Activated naive CD4-positive, alpha-beta T cell treated with anti-CD3 and anti-CD28 coated beads, Interleukin-2, amount 50 U/mL, for 72 hours (primary cell): ENCODE data around the gene PRR35. TPM values are rescaled to one million over a fixed set of nuclear protein-coding genes. Genes with fewer than 3 reads are reported as not detected.

Experiments
- ATAC-seq, 2 donors: fragments of 150-1000 bp; cut with Tn5 transposase; 2 replicates each; pipeline ENCODE4 v1.10.0; 2021; ENCODE audit warnings: mild to moderate bottlenecking in 2 of 2, moderate library complexity in 2 of 2
- DNase-seq, 2 donors: peaks; one replicate each; pipeline ENCODE4 v3.0.0; 2021 to 2022; ENCODE audit warnings: low spot score in 2 of 2
- H3K27ac Mint-ChIP-seq, 2 donors: one replicate each; pipeline ENCODE4 v1.8.0; 2022; ENCODE audit warnings: mild to moderate bottlenecking in 2 of 2, mixed read lengths in 2 of 2
- H3K36me3 Mint-ChIP-seq, 2 donors: one replicate each; pipeline ENCODE4 v1.8.0; 2022; ENCODE audit warnings: mixed read lengths in 2 of 2
- H3K9me3 Mint-ChIP-seq, 2 donors: one replicate each; pipeline ENCODE4 v1.8.0; 2022; ENCODE audit warnings: mixed read lengths in 2 of 2
- total RNA-seq, 2 donors: library from RNA; stranded (reverse); gene quantifications; one replicate each; pipeline ENCODE4 v1.2.3, GENCODE V29; 2022

Gene PRR35
- total RNA-seq, 2 donors from 2014 or later = not detected

- ATAC-seq = peak; percentile 28 to 69
- Mint-ChIP-seq H3K9me3 (no peaks in the 10 kb centered on the region), H3K27ac (peak overlapping the region; percentile 29 to 35), H3K36me3 (no peaks in the 10 kb centered on the region)
- DNase-seq = peak; percentile 66 to 74
These were observed 50.6 kb downstream of the PRR35 start for GRCh38 chr16:610513-611381.

GRCh38 chr16:615122-615521 lies 54.9 kb downstream of the PRR35 start:
- DNase-seq (no peak), ATAC-seq (no peak)
- Mint-ChIP-seq H3K9me3 (no peaks in the 10 kb centered on the region), H3K36me3 (no peaks in the 10 kb centered on the region), H3K27ac (peak overlapping the region in 1 of 2 donors; percentile 23)

Other genes with a start within 250 kb of the PRR35 start
- gene AXIN1, start 207.7 kb upstream of the PRR35 start, total RNA-seq = 10 to 100 TPM; 21.4 to 22.8 TPM
- gene MRPL28, start 189.9 kb upstream of the PRR35 start, total RNA-seq = 10 to 100 TPM; 77.9 to 97.7 TPM
- 10 to 100 TPM; 18.5 to 46.1 TPM for gene PGAP6, start 178.4 kb upstream of the PRR35 start, total RNA-seq
- 10 to 100 TPM; 15.6 to 58.4 TPM for gene NME4, start 163.2 kb upstream of the PRR35 start, total RNA-seq
- gene DECR2, start 158.5 kb upstream of the PRR35 start, total RNA-seq = 10 to 100 TPM; 12.6 to 14.6 TPM
- gene RAB11FIP3, start 134.7 kb upstream of the PRR35 start, total RNA-seq = 10 to 100 TPM; 18.6 to 32.0 TPM
- gene CAPN15, start 32.7 kb upstream of the PRR35 start, total RNA-seq = 10 to 100 TPM; 55.5 to 76.5 TPM
- 1 to 10 TPM in 1 of 2 donors, under 1 TPM in 1; 0.59 to 1.8 TPM for gene NHLRC4, start 6.6 kb downstream of the PRR35 start, total RNA-seq
- 10 to 100 TPM; 21.9 to 24.2 TPM for gene PIGQ, start 9.6 kb downstream of the PRR35 start, total RNA-seq
- gene RAB40C, start 29.7 kb downstream of the PRR35 start, total RNA-seq = 10 to 100 TPM; 12.1 to 13.0 TPM
- under 1 TPM; 0.33 to 0.71 TPM for gene WFIKKN1, start 70.6 kb downstream of the PRR35 start, total RNA-seq
- gene METTL26, start 75.9 kb downstream of the PRR35 start, total RNA-seq = 100 to 1,000 TPM in 1 of 2 donors, 10 to 100 TPM in 1; 47.2 to 120 TPM
- gene MCRIP2, start 81.4 kb downstream of the PRR35 start, total RNA-seq = 10 to 100 TPM; 33.7 to 52.0 TPM
- 100 to 1,000 TPM in 1 of 2 donors, 10 to 100 TPM in 1; 36.1 to 101 TPM for gene WDR90, start 89.0 kb downstream of the PRR35 start, total RNA-seq
- gene RHOT2, start 107.7 kb downstream of the PRR35 start, total RNA-seq = 100 to 1,000 TPM; 112 to 118 TPM
- gene RHBDL1, start 115.3 kb downstream of the PRR35 start, total RNA-seq = 1 to 10 TPM; 1.3 to 4.6 TPM
- gene STUB1, start 120.0 kb downstream of the PRR35 start, total RNA-seq = 10 to 100 TPM; 61.2 to 69.9 TPM
- 10 to 100 TPM; 11.0 to 24.7 TPM for gene JMJD8, start 123.9 kb downstream of the PRR35 start, total RNA-seq
- gene WDR24, start 130.0 kb downstream of the PRR35 start, total RNA-seq = 10 to 100 TPM; 16.0 to 19.1 TPM
- gene FBXL16, start 145.4 kb downstream of the PRR35 start, total RNA-seq = 10 to 100 TPM in 1 of 2 donors, 1 to 10 TPM in 1; 2.8 to 16.4 TPM
- gene METRN, start 154.7 kb downstream of the PRR35 start, total RNA-seq = 10 to 100 TPM; 10.1 to 14.7 TPM
- 10 to 100 TPM; 17.6 to 22.6 TPM for gene ANTKMT, start 160.8 kb downstream of the PRR35 start, total RNA-seq
- gene CCDC78, start 166.0 kb downstream of the PRR35 start, total RNA-seq = 10 to 100 TPM in 1 of 2 donors, 1 to 10 TPM in 1; 6.2 to 10.7 TPM
- gene HAGHL, start 166.7 kb downstream of the PRR35 start, total RNA-seq = 10 to 100 TPM; 22.2 to 24.5 TPM
- 100 to 1,000 TPM in 1 of 2 donors, 10 to 100 TPM in 1; 41.7 to 122 TPM for gene CIAO3, start 180.6 kb downstream of the PRR35 start, total RNA-seq
- gene MSLN, start 200.3 kb downstream of the PRR35 start, total RNA-seq = not detected
- gene RPUSD1, start 228.0 kb downstream of the PRR35 start, total RNA-seq = 10 to 100 TPM; 11.2 to 27.1 TPM
- gene CHTF18, start 228.2 kb downstream of the PRR35 start, total RNA-seq = 100 to 1,000 TPM in 1 of 2 donors, 10 to 100 TPM in 1; 98.7 to 116 TPM
- not detected for gene GNG13, start 240.3 kb downstream of the PRR35 start, total RNA-seq